ENCODE data around the gene RBM18. TPM values are rescaled to one million over a fixed set of nuclear protein-coding genes. Genes with fewer than 3 reads are reported as not detected.

RBM18 gene
- total RNA-seq, 2 donors from 2014 or later, result 30.0 to 35.8 TPM

Other genes with a start within 250 kb of the RBM18 start
- 1 to 10 TPM; 2.5 to 2.6 TPM for gene TTLL11, start 171.5 kb downstream of the RBM18 start, total RNA-seq
- 10 to 100 TPM; 32.3 to 42.0 TPM for gene NDUFA8, start 105.1 kb downstream of the RBM18 start, total RNA-seq
- gene MORN5, start 104.9 kb downstream of the RBM18 start, total RNA-seq, result not detected
- under 1 TPM in 1 of 2 donors, not detected in 1; 0.29 TPM for gene LHX6, start 35.9 kb downstream of the RBM18 start, total RNA-seq
- gene MRRF, start within 50 bp of the RBM18 start, total RNA-seq, result 10 to 100 TPM; 42.6 to 47.7 TPM
- gene PTGS1, start 106.2 kb upstream of the RBM18 start, total RNA-seq, result under 1 TPM; 0.17 to 0.58 TPM
- gene OR1J1, start 213.1 kb upstream of the RBM18 start, total RNA-seq, result not detected
- gene OR1J2, start 246.0 kb upstream of the RBM18 start, total RNA-seq, result not detected

Data from activated T-cell treated with anti-CD3 and anti-CD28 coated beads, Interleukin-2, amount 50 U/mL, for 72 hours (primary cell).